Brain microvascular endothelial cell (primary cell): ENCODE measurements around the gene FAM76B.

Experiments
- DNase-seq: peaks from one replicate; pipeline ENCODE4 v3.0.0-alpha.2; 2020
- H3K27ac ChIP-seq: fragments of 250-450 bp; sonication (Bioruptor Pico); 2 replicates; pipeline ENCODE4 v1.5.1; 2020; ENCODE audit warnings: mild to moderate bottlenecking, moderate library complexity
- H3K27me3 ChIP-seq: fragments of 250-450 bp; sonication (Bioruptor Pico); replicated peaks from 2 replicates; pipeline ENCODE4 v1.5.1; 2020; ENCODE audit warnings: mild to moderate bottlenecking
- H3K36me3 ChIP-seq: fragments of 250-450 bp; sonication (Bioruptor Pico); replicated peaks from 2 replicates; pipeline ENCODE4 v1.5.1; 2020; ENCODE audit warnings: mild to moderate bottlenecking
- H3K4me3 ChIP-seq: 2 replicates; pipeline ENCODE4 v1.5.1; 2011; ENCODE audit warnings: low read depth, mild to moderate bottlenecking, control low read depth, low read length, moderate library complexity
- CTCF ChIP-seq: IDR thresholded peaks from 2 replicates; pipeline ENCODE4 v1.5.1; 2011; ENCODE audit warnings: low read depth, mild to moderate bottlenecking, moderate library complexity, low read length, control low read depth, inconsistent platforms; ENCODE audit errors: missing control alignments
- in situ Hi-C: cut with HindIII; loops from 2 replicates; pipeline ENCODE4 v1.10.0; 2017; ENCODE audit warnings: low sequenced_read_pairs, low pct_ligation_motif_present

FAM76B gene

DNA sequence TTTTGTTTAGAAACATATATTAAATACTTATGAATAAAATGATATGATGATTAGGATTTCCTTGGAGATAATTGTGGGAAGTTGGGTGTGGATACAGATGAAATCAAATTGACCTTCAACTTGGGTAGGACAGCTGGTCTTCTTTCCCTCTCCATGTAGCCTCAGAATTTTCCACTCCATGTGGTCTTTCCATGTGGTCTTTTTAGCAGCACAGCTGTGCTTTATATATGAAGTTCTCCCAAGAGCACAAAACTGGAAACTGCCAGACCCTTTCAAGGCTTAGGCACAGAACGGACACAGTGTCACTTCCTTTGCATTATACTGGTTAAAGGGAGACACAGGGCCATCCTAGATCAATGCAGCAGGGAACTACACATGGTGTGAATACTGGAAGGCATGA, 28.6 kb downstream of the FAM76B start:
- no peak for DNase-seq
- in situ Hi-C loops: loop anchor here (25.0 kb wide), 1 partner anchor 599 kb away; no protein-coding TSS in a partner anchor
- Histone ChIP-seq H3K36me3 (no peaks in the 10 kb centered on the region), H3K27me3 (no peaks in the 10 kb centered on the region), H3K27ac (no peak overlapping the region), H3K4me3 (no peak overlapping the region)
- no peak for TF ChIP-seq CTCF

- no peak for DNase-seq
- no peak for TF ChIP-seq CTCF
- Histone ChIP-seq H3K36me3 (no peaks in the 10 kb centered on the region), H3K4me3 (no peak overlapping the region), H3K27me3 (no peaks in the 10 kb centered on the region), H3K27ac (no peak overlapping the region)
- in situ Hi-C loops: loop anchor here (25.0 kb wide), 1 partner anchor 589 kb away; no protein-coding TSS in a partner anchor
Observed at GRCh38 chr11:95751515-95751914, 38.1 kb downstream of the FAM76B start.

DNA sequence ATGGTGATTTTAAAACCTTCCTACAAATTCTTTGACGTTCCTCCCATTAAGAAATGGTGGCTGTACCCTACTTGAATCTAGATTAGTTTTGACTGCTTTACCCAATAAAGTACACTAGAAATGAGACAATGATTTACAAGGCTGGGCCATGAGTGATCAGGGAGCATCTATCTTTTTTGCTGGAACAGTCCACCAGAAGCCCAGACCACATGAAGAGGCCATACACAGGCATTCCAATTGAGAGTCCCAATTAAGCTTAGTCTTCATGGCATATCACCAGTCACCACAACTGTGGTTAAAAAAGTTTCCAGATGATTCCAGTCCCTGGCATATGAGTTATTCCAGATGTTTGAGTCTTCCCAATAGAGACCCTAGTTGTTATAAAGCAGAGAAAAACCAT, 39.5 kb downstream of the FAM76B start:
- H3K4me3 ChIP-seq: no peak overlapping the region
- H3K36me3 ChIP-seq: no peaks in the 10 kb centered on the region
- no peak overlapping the region for H3K27ac ChIP-seq
- no peak for TF ChIP-seq CTCF
- no peak for DNase-seq
- H3K27me3 ChIP-seq: no peaks in the 10 kb centered on the region
- in situ Hi-C loops: loop anchor here (25.0 kb wide), 1 partner anchor 588 kb away; no protein-coding TSS in a partner anchor

GRCh38 chr11:95739108-95739938, 50.3 kb downstream of the FAM76B start:
- H3K36me3 ChIP-seq: no peaks in the 10 kb centered on the region
- no peak overlapping the region for H3K4me3 ChIP-seq
- in situ Hi-C loops: no loop called here
- TF ChIP-seq CTCF: peak; percentile 54
- H3K27me3 ChIP-seq: no peaks in the 10 kb centered on the region
- no peak for DNase-seq
- H3K27ac ChIP-seq: no peak overlapping the region

DNA sequence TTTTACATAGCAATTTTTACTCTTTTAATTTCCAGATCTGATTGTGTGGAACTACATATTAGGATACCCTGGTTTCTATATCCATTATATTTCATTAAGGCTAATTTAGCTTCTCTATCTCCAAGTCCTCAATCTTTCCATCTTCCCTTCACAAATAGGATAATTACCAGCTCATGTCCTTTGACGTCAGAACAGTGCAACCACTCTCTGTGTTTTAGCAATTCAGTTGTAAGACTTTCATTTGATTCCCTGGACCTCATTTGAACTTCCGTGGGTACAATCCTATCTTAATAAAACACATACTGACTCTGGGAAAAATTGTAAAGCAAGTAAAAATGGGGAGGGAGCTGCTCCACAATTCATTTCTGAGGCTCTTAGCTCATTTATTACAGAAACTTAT, 52.8 kb downstream of the FAM76B start:
- Histone ChIP-seq H3K36me3 (no peaks in the 10 kb centered on the region), H3K4me3 (no peak overlapping the region), H3K27me3 (no peaks in the 10 kb centered on the region), H3K27ac (no peak overlapping the region)
- in situ Hi-C loops: no loop called here
- DNase-seq: no peak
- TF ChIP-seq CTCF: no peak

- Histone ChIP-seq H3K36me3 (no peaks in the 10 kb centered on the region), H3K27me3 (no peaks in the 10 kb centered on the region)
- in situ Hi-C loops: no loop called here
Observed at GRCh38 chr11:95736355-95736754, 53.2 kb downstream of the FAM76B start.

More at GRCh38 chr11:95736355-95736754, 53.2 kb downstream of the FAM76B start:
- TF ChIP-seq CTCF: no peak
- DNase-seq: no peak
- no peak overlapping the region for H3K27ac ChIP-seq
- H3K4me3 ChIP-seq: no peak overlapping the region
